H9 (cell line): ENCODE measurements around the gene PI3. TPM values are rescaled to one million over a fixed set of nuclear protein-coding genes. Genes with fewer than 3 reads are reported as not detected.

Experiments
- DNase-seq: peaks from one replicate; pipeline ENCODE4 v3.0.0-alpha.2; 2017
- H2AFZ ChIP-seq: one replicate; pipeline ENCODE4 v1.6.1; 2013; ENCODE audit warnings: mild to moderate bottlenecking, low read length, control low read depth, moderate library complexity
- H2AK5ac ChIP-seq: 2 replicates; pipeline ENCODE4 v1.6.1; 2013; ENCODE audit warnings: low read length, control low read depth, mixed read lengths; ENCODE audit not compliant: insufficient read length
- H2BK120ac ChIP-seq: one replicate; pipeline ENCODE4 v1.6.1; 2013; ENCODE audit warnings: low read depth, mild to moderate bottlenecking, low read length, control low read depth, inconsistent platforms; ENCODE audit not compliant: poor library complexity, severe bottlenecking
- H2BK12ac ChIP-seq: 2 replicates; pipeline ENCODE4 v1.6.1; 2013; ENCODE audit warnings: low read length, control low read depth, mixed read lengths, low read depth; ENCODE audit not compliant: insufficient read length
- H2BK15ac ChIP-seq: 2 replicates; pipeline ENCODE4 v1.6.1; 2013; ENCODE audit warnings: low read depth, low read length, control low read depth
- H2BK20ac ChIP-seq: one replicate; pipeline ENCODE4 v1.6.1; 2013; ENCODE audit warnings: low read depth, mild to moderate bottlenecking, low read length, control low read depth, inconsistent platforms; ENCODE audit not compliant: poor library complexity, severe bottlenecking
- H2BK5ac ChIP-seq: 2 replicates; pipeline ENCODE4 v1.6.1; 2013; ENCODE audit warnings: low read length, control low read depth, mixed read lengths; ENCODE audit not compliant: insufficient read length
- H3K14ac ChIP-seq: 2 replicates; pipeline ENCODE4 v1.6.1; 2013; ENCODE audit warnings: low read length, control low read depth; ENCODE audit not compliant: insufficient read depth
- H3K18ac ChIP-seq: 2 replicates; pipeline ENCODE4 v1.6.1; 2013; ENCODE audit warnings: low read depth, mild to moderate bottlenecking, mixed read lengths, low read length, control low read depth; ENCODE audit not compliant: insufficient read length
- H3K23ac ChIP-seq: 2 replicates; pipeline ENCODE4 v1.6.1; 2013; ENCODE audit warnings: low read length, control low read depth, mixed read lengths, low read depth; ENCODE audit not compliant: insufficient read length
- H3K23me2 ChIP-seq: 2 replicates; pipeline ENCODE4 v1.6.1; 2013; ENCODE audit warnings: low read depth, mild to moderate bottlenecking, mixed read lengths, low read length, control low read depth; ENCODE audit not compliant: insufficient read length, poor library complexity, severe bottlenecking
- H3K27ac ChIP-seq: 2 replicates; pipeline ENCODE4 v1.5.1; 2013; ENCODE audit warnings: low read length, control low read depth, mixed read lengths, low read depth; ENCODE audit not compliant: insufficient read length
- H3K27me3 ChIP-seq: 2 replicates; pipeline ENCODE4 v1.6.1; 2013; ENCODE audit warnings: low read length, control low read depth, inconsistent platforms; ENCODE audit not compliant: insufficient read depth
- H3K4ac ChIP-seq: 2 replicates; pipeline ENCODE4 v1.6.1; 2013; ENCODE audit warnings: low read depth, mild to moderate bottlenecking, control low read depth, inconsistent platforms, low read length, moderate library complexity
- H3K4me1 ChIP-seq: 2 replicates; pipeline ENCODE4 v1.6.1; 2013; ENCODE audit warnings: low read length, control low read depth, inconsistent platforms; ENCODE audit not compliant: insufficient read depth
- H3K4me2 ChIP-seq: 2 replicates; pipeline ENCODE4 v1.6.1; 2013; ENCODE audit warnings: low read length, control low read depth, mixed read lengths; ENCODE audit not compliant: insufficient read length, insufficient read depth
- H3K56ac ChIP-seq: 2 replicates; pipeline ENCODE4 v1.6.1; 2013; ENCODE audit warnings: low read depth, mild to moderate bottlenecking, mixed read lengths, low read length, control low read depth; ENCODE audit not compliant: insufficient read length
- H3K79me1 ChIP-seq: 2 replicates; pipeline ENCODE4 v1.6.1; 2013; ENCODE audit warnings: low read depth, mild to moderate bottlenecking, moderate library complexity, low read length, control low read depth, inconsistent platforms; ENCODE audit not compliant: insufficient read depth, poor library complexity, severe bottlenecking
- H3K79me2 ChIP-seq: 2 replicates; pipeline ENCODE4 v1.6.1; 2013; ENCODE audit warnings: low read length, control low read depth, inconsistent platforms; ENCODE audit not compliant: insufficient read depth
- H3K9ac ChIP-seq: 2 replicates; pipeline ENCODE4 v1.6.1; 2013; ENCODE audit warnings: low read length, control low read depth, mixed read lengths; ENCODE audit not compliant: insufficient read length; ENCODE audit errors: extremely low read depth
- H3K9me3 ChIP-seq: one replicate; pipeline ENCODE4 v1.6.1; 2013; ENCODE audit warnings: low read depth, low read length, inconsistent platforms; ENCODE audit not compliant: control insufficient read depth
- H3T11ph ChIP-seq: one replicate; pipeline ENCODE4 v1.6.1; 2013; ENCODE audit warnings: mild to moderate bottlenecking, low read length, control low read depth, inconsistent platforms
- H4K20me1 ChIP-seq: one replicate; pipeline ENCODE4 v1.6.1; 2013; ENCODE audit not compliant: control insufficient read depth, insufficient read length, insufficient read depth
- H4K5ac ChIP-seq: 2 replicates; pipeline ENCODE4 v1.6.1; 2013; ENCODE audit warnings: low read depth, mild to moderate bottlenecking, mixed read lengths, low read length, control low read depth; ENCODE audit not compliant: insufficient read length
- H4K8ac ChIP-seq: replicated peaks from 2 replicates; pipeline ENCODE4 v1.6.1; 2013; ENCODE audit warnings: low read length, control low read depth, mixed read lengths, low read depth; ENCODE audit not compliant: insufficient read length
- H4K91ac ChIP-seq: 2 replicates; pipeline ENCODE4 v1.6.1; 2013; ENCODE audit warnings: low read depth, mild to moderate bottlenecking, moderate library complexity, mixed read lengths, low read length, control low read depth; ENCODE audit not compliant: insufficient read length
- H3K27ac Mint-ChIP-seq, 3 experiments: 2 replicates in 2 of 3; 3 replicates in 1 of 3; pipeline ENCODE4 v1.8.0; 2020 to 2021; ENCODE audit warnings: mixed read lengths in 3 of 3, mild to moderate bottlenecking in 1 of 3, moderate library complexity in 1 of 3
- H3K27me3 Mint-ChIP-seq: 2 replicates; pipeline ENCODE4 v1.8.0; 2021; ENCODE audit warnings: low read depth, mild to moderate bottlenecking, moderate library complexity, mixed read lengths
- H3K36me3 Mint-ChIP-seq, 3 experiments: 2 replicates in 2 of 3; 3 replicates in 1 of 3; pipeline ENCODE4 v1.8.0; 2020 to 2021; ENCODE audit warnings: low read depth in 3 of 3, mixed read lengths in 3 of 3; ENCODE audit not compliant: insufficient read depth in 1 of 3
- H3K4me1 Mint-ChIP-seq, 2 experiments: 2 replicates each; pipeline ENCODE4 v1.8.0; 2020; ENCODE audit warnings: mixed read lengths in 2 of 2
- H3K4me3 Mint-ChIP-seq, 2 experiments: 2 replicates in 1 of 2; 3 replicates in 1 of 2; pipeline ENCODE4 v1.8.0; 2020 to 2021; ENCODE audit warnings: mild to moderate bottlenecking in 2 of 2, mixed read lengths in 2 of 2, moderate library complexity in 1 of 2
- H3K9me3 Mint-ChIP-seq, 2 experiments: 2 replicates in 1 of 2; 3 replicates in 1 of 2; pipeline ENCODE4 v1.8.0; 2020; ENCODE audit warnings: mild to moderate bottlenecking in 2 of 2, mixed read lengths in 2 of 2, moderate library complexity in 1 of 2
- CTCF ChIP-seq: fragments of 200-600 bp; sonication (generic); conservative IDR thresholded peaks from 3 replicates; pipeline ENCODE4 v1.8.0; 2021; ENCODE audit warnings: antibody characterized with exemption, mild to moderate bottlenecking
- total RNA-seq: library from RNA; stranded (reverse); gene quantifications from 2 replicates; pipeline ENCODE4 v1.2.1, GENCODE V29; 2021

The PI3 gene
- total RNA-seq, 1 experiment from 2014 or later, result not detected

DNA sequence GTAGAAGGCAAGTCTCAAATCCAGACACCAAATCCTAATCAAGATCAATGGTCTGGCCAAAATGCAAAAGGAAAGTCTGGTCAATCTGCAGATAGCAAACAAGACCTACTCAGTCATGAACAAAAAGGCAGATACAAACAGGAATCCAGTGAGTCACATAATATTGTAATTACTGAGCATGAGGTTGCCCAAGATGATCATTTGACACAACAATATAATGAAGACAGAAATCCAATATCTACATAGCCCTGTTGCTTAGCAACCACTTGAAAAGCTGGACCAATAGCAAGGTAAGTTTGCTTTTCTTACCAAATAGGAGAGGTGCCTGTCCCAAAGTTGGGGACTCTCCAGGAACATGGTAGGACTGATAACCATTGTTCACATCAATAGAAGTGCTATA lies 48.4 kb downstream of the PI3 start:
- Mint-ChIP-seq H3K9me3 (no peaks in the 10 kb centered on the region), H3K27me3 (peaks cover 59% of the 10 kb centered on the region)
- H3K9ac ChIP-seq, result no peak overlapping the region

More for the DNA sequence above, 48.4 kb downstream of the PI3 start:
- Histone ChIP-seq H2AFZ (no peak overlapping the region), H2BK5ac (no peak overlapping the region), H4K20me1 (no peaks in the 10 kb centered on the region), H2BK120ac (no peak overlapping the region), H4K8ac (no peak overlapping the region), H3K23me2 (no peaks in the 10 kb centered on the region), H2BK15ac (no peak overlapping the region), H3K23ac (no peak overlapping the region), H2BK12ac (no peak overlapping the region), H3K4me1 (no peaks in the 10 kb centered on the region), H2BK20ac (no peak overlapping the region), H4K91ac (no peak overlapping the region), H3K56ac (no peak overlapping the region), H3K27me3 (no peaks in the 10 kb centered on the region; the same call in 1 of the 2 replicates), H4K5ac (no peak overlapping the region), H3K27ac (no peak overlapping the region), H3K9me3 (no peaks in the 10 kb centered on the region), H3T11ph (no peak overlapping the region), H3K4ac (no peak overlapping the region), H3K79me2 (no peaks in the 10 kb centered on the region), H3K18ac (no peak overlapping the region), H3K4me2 (no peak overlapping the region), H3K14ac (no peak overlapping the region), H2AK5ac (no peak overlapping the region), H3K79me1 (no peaks in the 10 kb centered on the region)
- DNase-seq, result no peak
- Mint-ChIP-seq H3K4me3 (no peak overlapping the region), H3K36me3 (no peaks in the 10 kb centered on the region), H3K4me1 (no peaks in the 10 kb centered on the region), H3K27ac (no peak overlapping the region)
- TF ChIP-seq CTCF, result no peak

Other genes starting within 250 kb of the PI3 start
- gene TOMM34, start 214.5 kb upstream of the PI3 start, total RNA-seq, result 37.5 and 40.1 TPM in 2 replicates
- 41.3 and 43.0 TPM in 2 replicates for gene STK4, start 208.4 kb upstream of the PI3 start, total RNA-seq
- 0.98 and 0.99 TPM in 2 replicates for gene KCNS1, start 73.8 kb upstream of the PI3 start, total RNA-seq
- gene WFDC5, start 59.7 kb upstream of the PI3 start, total RNA-seq, result not detected in 2 replicates
- not detected in 2 replicates for gene WFDC12, start 50.4 kb upstream of the PI3 start, total RNA-seq
- 1.4 and 2.0 TPM in 2 replicates for gene SEMG1, start 32.1 kb downstream of the PI3 start, total RNA-seq
- not detected in 2 replicates for gene SEMG2, start 46.5 kb downstream of the PI3 start, total RNA-seq
- gene SLPI, start 79.7 kb downstream of the PI3 start, total RNA-seq, result not detected in 2 replicates
- 0.28 TPM in 1 of 2 replicates, not detected in the other for gene RBPJL, start 131.9 kb downstream of the PI3 start, total RNA-seq
- gene MATN4, start 133.4 kb downstream of the PI3 start, total RNA-seq, result 0.11 TPM in 1 of 2 replicates, not detected in the other
- gene SDC4, start 173.5 kb downstream of the PI3 start, total RNA-seq, result 50.7 and 54.3 TPM in 2 replicates
- 18.6 and 21.0 TPM in 2 replicates for gene SYS1, start 188.3 kb downstream of the PI3 start, total RNA-seq
- 0.59 TPM in 1 of 2 replicates, not detected in the other for gene TP53TG5, start 203.4 kb downstream of the PI3 start, total RNA-seq
- 39.1 and 39.3 TPM in 2 replicates for gene DBNDD2, start 233.4 kb downstream of the PI3 start, total RNA-seq
- gene PIGT, start 241.2 kb downstream of the PI3 start, total RNA-seq, result 73.9 and 78.9 TPM in 2 replicates